ENCODE results near the gene LINC00632. TPM values are rescaled to one million over a fixed set of nuclear protein-coding genes. Genes with fewer than 3 reads are reported as not detected.

The LINC00632 gene
- total and polyA plus RNA-seq, 2 donors (not counting 1 experiment from before 2014, with no cell fraction given), result 6.9 to 82.5 TPM

DNA sequence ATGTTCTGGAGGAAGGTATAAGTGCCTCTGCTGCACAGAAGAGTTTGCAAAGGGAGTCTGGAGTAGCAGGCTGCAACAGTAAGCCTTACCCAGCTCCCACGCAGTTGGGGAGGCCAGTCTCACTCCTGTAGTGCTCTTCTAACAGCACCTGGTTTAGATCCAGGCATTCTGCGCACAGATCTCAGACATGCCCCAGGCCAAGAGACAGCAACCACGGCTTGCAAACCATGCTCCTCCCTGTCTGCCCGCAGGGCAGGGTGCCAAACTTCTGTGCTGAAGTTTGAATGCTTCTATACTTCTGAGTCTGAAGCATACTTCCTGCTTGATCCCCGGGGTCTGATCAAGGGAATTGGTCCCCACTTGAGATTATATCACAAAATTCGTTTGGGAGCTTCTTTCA, 106.3 kb downstream of the LINC00632 start:
- Histone ChIP-seq H3K27ac (ENCODE audit: insufficient read depth, low read length) (no peak overlapping the region), H3K4me1 (ENCODE audit: control insufficient read depth, extremely low read depth, insufficient read depth, low read length) (no peaks in the 10 kb centered on the region), H3K9me3 (ENCODE audit: control insufficient read depth, insufficient read depth, low read depth, low read length) (no peaks in the 10 kb centered on the region), H3K79me2 (ENCODE audit: control insufficient read depth, insufficient read depth, low read length) (no peaks in the 10 kb centered on the region), H3K27me3 (ENCODE audit: control insufficient read depth, insufficient read depth, low read length) (no peaks in the 10 kb centered on the region), H3K36me3 (ENCODE audit: control insufficient read depth, insufficient read depth, low read length) (no peaks in the 10 kb centered on the region), H4K20me1 (ENCODE audit: control insufficient read depth, extremely low read depth, insufficient read depth, low read length) (no peaks in the 10 kb centered on the region), H2AFZ (ENCODE audit: low read length) (no peak overlapping the region), H3K9ac (ENCODE audit: insufficient read depth, low read length) (no peak overlapping the region), H3K4me3 (replicated peaks in 1 of 4; ENCODE audit: control extremely low read depth in 1 of 4, insufficient read depth in 1 of 4, low read depth in 3 of 4, low read length in 4 of 4) (no peak overlapping the region), H3K4me2 (ENCODE audit: extremely low read depth, insufficient read depth, low read length) (no peak overlapping the region)
- peak; percentile 29 to 56 for DNase-seq (ENCODE audit: low read depth in 2 of 2)
- TF ChIP-seq, protein P1, sequence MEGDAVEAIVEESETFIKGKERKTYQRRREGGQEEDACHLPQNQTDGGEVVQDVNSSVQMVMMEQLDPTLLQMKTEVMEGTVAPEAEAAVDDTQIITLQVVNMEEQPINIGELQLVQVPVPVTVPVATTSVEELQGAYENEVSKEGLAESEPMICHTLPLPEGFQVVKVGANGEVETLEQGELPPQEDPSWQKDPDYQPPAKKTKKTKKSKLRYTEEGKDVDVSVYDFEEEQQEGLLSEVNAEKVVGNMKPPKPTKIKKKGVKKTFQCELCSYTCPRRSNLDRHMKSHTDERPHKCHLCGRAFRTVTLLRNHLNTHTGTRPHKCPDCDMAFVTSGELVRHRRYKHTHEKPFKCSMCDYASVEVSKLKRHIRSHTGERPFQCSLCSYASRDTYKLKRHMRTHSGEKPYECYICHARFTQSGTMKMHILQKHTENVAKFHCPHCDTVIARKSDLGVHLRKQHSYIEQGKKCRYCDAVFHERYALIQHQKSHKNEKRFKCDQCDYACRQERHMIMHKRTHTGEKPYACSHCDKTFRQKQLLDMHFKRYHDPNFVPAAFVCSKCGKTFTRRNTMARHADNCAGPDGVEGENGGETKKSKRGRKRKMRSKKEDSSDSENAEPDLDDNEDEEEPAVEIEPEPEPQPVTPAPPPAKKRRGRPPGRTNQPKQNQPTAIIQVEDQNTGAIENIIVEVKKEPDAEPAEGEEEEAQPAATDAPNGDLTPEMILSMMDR (conservative IDR thresholded peaks at IDR 0.05 in 1 of 2, IDR thresholded peaks at IDR 0.05 in 1 of 2; ENCODE audit: low read depth in 1 of 2, low read length in 2 of 2), result no peak

DNA sequence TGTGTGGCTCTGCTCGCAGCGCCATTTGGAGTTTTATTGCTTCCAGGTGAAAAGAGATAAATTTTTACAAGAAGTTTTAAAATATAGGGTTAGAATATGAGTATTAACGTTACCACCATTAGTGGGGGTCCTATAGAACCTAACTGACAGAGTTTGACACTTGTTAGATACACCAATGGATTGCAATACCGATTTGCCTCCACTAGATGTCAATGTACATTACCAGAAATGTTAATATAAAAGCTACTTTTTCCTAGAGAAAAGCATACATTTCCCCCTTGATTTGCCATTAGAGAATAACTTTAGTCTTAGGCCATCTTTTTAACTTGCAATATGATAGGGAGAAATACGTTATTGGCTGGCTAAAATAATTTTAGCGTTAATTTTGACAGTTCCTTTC, 108.4 kb downstream of the LINC00632 start:
- H3K36me3 ChIP-seq (ENCODE audit: control insufficient read depth, insufficient read depth, low read length), result no peaks in the 10 kb centered on the region
- no peaks in the 10 kb centered on the region for H4K20me1 ChIP-seq (ENCODE audit: control insufficient read depth, extremely low read depth, insufficient read depth, low read length)
- no peak for TF ChIP-seq EZH2 (IDR thresholded peaks at IDR 0.05; ENCODE audit: low read length, missing control alignments)
- TF ChIP-seq, protein P1 (conservative IDR thresholded peaks at IDR 0.05 in 1 of 2, IDR thresholded peaks at IDR 0.05 in 1 of 2; ENCODE audit: low read depth in 1 of 2, low read length in 2 of 2), result peak; percentile 35 to 62
- H3K27me3 ChIP-seq (ENCODE audit: control insufficient read depth, insufficient read depth, low read length), result no peaks in the 10 kb centered on the region
- no peaks in the 10 kb centered on the region for H3K79me2 ChIP-seq (ENCODE audit: control insufficient read depth, insufficient read depth, low read length)
- H3K4me2 ChIP-seq (ENCODE audit: extremely low read depth, insufficient read depth, low read length), result no peak overlapping the region
- no peak overlapping the region for H3K27ac ChIP-seq (ENCODE audit: insufficient read depth, low read length)
- peak; percentile 35 to 43 for DNase-seq (ENCODE audit: low read depth in 2 of 2)
- H3K9ac ChIP-seq (ENCODE audit: insufficient read depth, low read length), result no peak overlapping the region
- no peak overlapping the region for H3K4me3 ChIP-seq (replicated peaks in 1 of 4; ENCODE audit: control extremely low read depth in 1 of 4, insufficient read depth in 1 of 4, low read depth in 3 of 4, low read length in 4 of 4)
- H2AFZ ChIP-seq (ENCODE audit: low read length), result no peak overlapping the region
- no peaks in the 10 kb centered on the region for H3K9me3 ChIP-seq (ENCODE audit: control insufficient read depth, insufficient read depth, low read depth, low read length)
- no peaks in the 10 kb centered on the region for H3K4me1 ChIP-seq (ENCODE audit: control insufficient read depth, extremely low read depth, insufficient read depth, low read length)

DNA sequence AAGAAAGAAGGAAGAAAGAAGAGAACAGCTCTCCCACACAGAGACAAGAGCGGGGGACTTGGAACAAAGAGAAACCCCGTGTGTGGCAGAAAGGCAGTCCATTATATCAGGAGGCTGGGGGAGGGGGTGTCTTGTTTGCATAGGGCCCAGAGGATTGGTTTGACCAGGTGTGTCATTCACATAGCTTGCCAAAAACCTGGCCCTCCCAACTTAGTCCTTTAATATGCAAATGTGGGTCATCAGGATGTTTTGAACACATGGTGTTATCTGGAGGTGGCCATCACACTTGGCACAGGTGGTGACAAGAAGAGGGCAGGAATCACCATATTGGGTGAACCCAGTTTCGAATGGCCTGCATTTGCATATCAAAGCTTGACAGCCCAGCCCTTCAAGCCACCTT, 111.7 kb downstream of the LINC00632 start:
- H3K4me3 ChIP-seq (replicated peaks in 1 of 4; ENCODE audit: control extremely low read depth in 1 of 4, insufficient read depth in 1 of 4, low read depth in 3 of 4, low read length in 4 of 4), result no peak overlapping the region
- H3K27ac ChIP-seq (ENCODE audit: insufficient read depth, low read length), result no peak overlapping the region
- H3K9ac ChIP-seq (ENCODE audit: insufficient read depth, low read length), result no peak overlapping the region
- H4K20me1 ChIP-seq (ENCODE audit: control insufficient read depth, extremely low read depth, insufficient read depth, low read length), result no peaks in the 10 kb centered on the region
- no peak for DNase-seq (ENCODE audit: low read depth in 2 of 2)
- H3K4me2 ChIP-seq (ENCODE audit: extremely low read depth, insufficient read depth, low read length), result no peak overlapping the region
- no peaks in the 10 kb centered on the region for H3K4me1 ChIP-seq (ENCODE audit: control insufficient read depth, extremely low read depth, insufficient read depth, low read length)
- H3K79me2 ChIP-seq (ENCODE audit: control insufficient read depth, insufficient read depth, low read length), result no peaks in the 10 kb centered on the region
- no peaks in the 10 kb centered on the region for H3K27me3 ChIP-seq (ENCODE audit: control insufficient read depth, insufficient read depth, low read length)
- no peaks in the 10 kb centered on the region for H3K36me3 ChIP-seq (ENCODE audit: control insufficient read depth, insufficient read depth, low read length)
- no peaks in the 10 kb centered on the region for H3K9me3 ChIP-seq (ENCODE audit: control insufficient read depth, insufficient read depth, low read depth, low read length)
- H2AFZ ChIP-seq (ENCODE audit: low read length), result no peak overlapping the region
- TF ChIP-seq, protein P1 (conservative IDR thresholded peaks at IDR 0.05 in 1 of 2, IDR thresholded peaks at IDR 0.05 in 1 of 2; ENCODE audit: low read depth in 1 of 2, low read length in 2 of 2), result no peak
- TF ChIP-seq EZH2 (IDR thresholded peaks at IDR 0.05; ENCODE audit: low read length, missing control alignments), result no peak
